ENCODE results near the gene DNAH8.
"Not testable (repeated sequence)": the region's sequence is repeated elsewhere in the genome, so short reads cannot be mapped to it uniquely, and the experiment has no call there.

DNAH8 gene

GRCh38 chr6:38695933-38696332 is 19.2 kb upstream of the DNAH8 start:
- Histone ChIP-seq H4K20me1 (ENCODE audit: insufficient read depth) (0 out of 2 replicates have a peak, but pooled peaks cover 6% of the 10 kb centered on the region), H3K9ac (no peak overlapping the region)

GRCh38 chr6:38696345-38696744 is 18.8 kb upstream of the DNAH8 start:
- H3K36me3 ChIP-seq (ENCODE audit: insufficient read depth) = no peaks in the 10 kb centered on the region
- no peak overlapping the region for H3K27ac ChIP-seq
- H2AFZ ChIP-seq (ENCODE audit: low read depth) = no peak overlapping the region
- no peaks in the 10 kb centered on the region for H3K4me1 ChIP-seq (ENCODE audit: low read depth, poor library complexity, severe bottlenecking)
- 0 out of 2 replicates have a peak, but pooled peaks cover 6% of the 10 kb centered on the region for H4K20me1 ChIP-seq (ENCODE audit: insufficient read depth)
- H3K27me3 ChIP-seq (ENCODE audit: insufficient read depth, low read depth) = no peaks in the 10 kb centered on the region
- H3K4me3 ChIP-seq (IDR thresholded peaks at IDR 0.05; ENCODE audit: insufficient read depth, low read depth, low read length) = no peak overlapping the region
- peaks cover 45% of the 10 kb centered on the region for H3K79me2 ChIP-seq (ENCODE audit: insufficient read depth, low read depth)
- no peak overlapping the region for H3K4me2 ChIP-seq
- no peak for TF ChIP-seq CTCF (conservative IDR thresholded peaks at IDR 0.05; ENCODE audit: low read depth, low read length)
- no peak overlapping the region for H3K9ac ChIP-seq

More at GRCh38 chr6:38695933-38696332, 19.2 kb upstream of the DNAH8 start:
- TF ChIP-seq CTCF (conservative IDR thresholded peaks at IDR 0.05; ENCODE audit: low read depth, low read length) = no peak
- no peak overlapping the region for H2AFZ ChIP-seq (ENCODE audit: low read depth)
- no peaks in the 10 kb centered on the region for H3K36me3 ChIP-seq (ENCODE audit: insufficient read depth)
- peaks cover 43% of the 10 kb centered on the region for H3K79me2 ChIP-seq (ENCODE audit: insufficient read depth, low read depth)
- H3K4me1 ChIP-seq (ENCODE audit: low read depth, poor library complexity, severe bottlenecking) = no peaks in the 10 kb centered on the region
- H3K27me3 ChIP-seq (ENCODE audit: insufficient read depth, low read depth) = no peaks in the 10 kb centered on the region
- H3K4me2 ChIP-seq = no peak overlapping the region
- H3K4me3 ChIP-seq (IDR thresholded peaks at IDR 0.05; ENCODE audit: insufficient read depth, low read depth, low read length) = no peak overlapping the region
- no peak overlapping the region for H3K27ac ChIP-seq

DNA sequence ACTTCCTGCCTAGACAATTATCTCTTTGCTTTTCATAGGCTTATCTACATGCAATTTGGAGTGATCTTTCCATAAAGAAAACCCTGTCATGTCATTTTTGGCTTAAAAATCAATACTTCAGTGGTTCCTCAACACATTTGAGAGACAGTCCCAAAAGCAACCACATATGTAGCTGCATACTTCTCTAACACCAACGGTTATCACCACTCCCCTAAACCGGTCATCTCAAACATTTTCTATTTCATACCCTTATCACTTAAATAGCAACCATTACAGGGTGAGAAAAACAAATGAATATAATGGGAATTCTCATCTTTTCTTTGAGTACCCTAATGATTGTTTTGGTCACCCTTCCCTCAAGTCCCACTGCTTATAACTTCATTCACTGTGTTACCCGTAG is 17.3 kb upstream of the DNAH8 start:
- no peaks in the 10 kb centered on the region for H3K27me3 ChIP-seq (ENCODE audit: insufficient read depth, low read depth)
- no peak overlapping the region for H2AFZ ChIP-seq (ENCODE audit: low read depth)
- H4K20me1 ChIP-seq (ENCODE audit: insufficient read depth) = 0 out of 2 replicates have a peak, but pooled peaks cover 6% of the 10 kb centered on the region
- H3K79me2 ChIP-seq (ENCODE audit: insufficient read depth, low read depth) = peaks cover 54% of the 10 kb centered on the region
- H3K9ac ChIP-seq = no peak overlapping the region
- H3K4me1 ChIP-seq (ENCODE audit: low read depth, poor library complexity, severe bottlenecking) = no peaks in the 10 kb centered on the region
- no peak overlapping the region for H3K4me2 ChIP-seq
- no peak overlapping the region for H3K27ac ChIP-seq
- TF ChIP-seq CTCF (conservative IDR thresholded peaks at IDR 0.05; ENCODE audit: low read depth, low read length) = no peak
- no peak overlapping the region for H3K4me3 ChIP-seq (IDR thresholded peaks at IDR 0.05; ENCODE audit: insufficient read depth, low read depth, low read length)
- no peaks in the 10 kb centered on the region for H3K36me3 ChIP-seq (ENCODE audit: insufficient read depth)

DNA sequence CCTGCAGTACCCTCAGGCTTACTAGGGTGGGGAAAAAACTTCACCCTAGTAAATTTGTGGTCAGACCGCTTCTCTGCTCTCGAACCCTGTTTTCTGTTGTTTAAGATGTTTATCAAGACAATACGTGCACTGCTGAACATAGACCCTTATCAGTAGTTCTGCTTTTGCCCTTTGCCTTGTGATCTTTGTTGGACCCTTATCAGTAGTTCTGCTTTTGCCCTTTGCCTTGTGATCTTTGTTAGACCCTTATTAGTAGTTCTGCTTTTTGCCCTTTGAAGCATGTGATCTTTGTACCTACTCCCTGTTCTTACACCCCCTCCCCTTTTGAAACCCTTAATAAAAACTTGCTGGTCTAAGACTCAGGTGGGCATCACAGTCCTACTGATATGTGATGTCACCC is 15.4 kb upstream of the DNAH8 start:
- H3K27ac ChIP-seq; H3K4me3 ChIP-seq (IDR thresholded peaks at IDR 0.05; ENCODE audit: insufficient read depth, low read depth, low read length); H3K4me1 ChIP-seq (ENCODE audit: low read depth, poor library complexity, severe bottlenecking); H3K4me2 ChIP-seq; H3K9ac ChIP-seq; H3K36me3 ChIP-seq (ENCODE audit: insufficient read depth); H3K27me3 ChIP-seq (ENCODE audit: insufficient read depth, low read depth); H2AFZ ChIP-seq (ENCODE audit: low read depth); H4K20me1 ChIP-seq (ENCODE audit: insufficient read depth): not testable (repeated sequence)
- H3K79me2 ChIP-seq (ENCODE audit: insufficient read depth, low read depth) = peaks cover 54% of the 10 kb centered on the region

DNA sequence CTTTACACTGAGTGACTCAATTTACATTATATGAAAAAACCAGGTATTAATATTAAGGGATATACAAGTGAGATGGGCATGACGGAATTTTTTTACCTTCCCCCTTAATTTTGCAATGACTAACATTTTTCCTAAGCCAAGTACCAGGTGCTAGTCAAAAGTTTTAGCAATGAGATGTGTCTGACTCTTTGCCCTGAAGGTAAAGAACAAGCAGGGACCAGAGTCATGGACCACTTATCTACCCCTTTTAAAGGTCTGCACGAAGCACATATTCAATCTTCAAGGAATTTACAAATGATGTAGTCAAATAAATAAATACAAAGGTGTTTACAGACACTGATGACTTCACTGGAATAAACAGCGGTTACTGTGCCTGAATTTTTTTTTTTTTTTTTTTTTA is 13.6 kb upstream of the DNAH8 start:
- Histone ChIP-seq H3K36me3 (ENCODE audit: insufficient read depth) (no peaks in the 10 kb centered on the region), H3K4me3 (IDR thresholded peaks at IDR 0.05; ENCODE audit: insufficient read depth, low read depth, low read length) (no peak overlapping the region), H4K20me1 (ENCODE audit: insufficient read depth) (0 out of 2 replicates have a peak, but pooled peaks cover 2% of the 10 kb centered on the region), H3K9ac (no peak overlapping the region), H3K27ac (no peak overlapping the region), H3K27me3 (ENCODE audit: insufficient read depth, low read depth) (no peaks in the 10 kb centered on the region), H3K4me1 (ENCODE audit: low read depth, poor library complexity, severe bottlenecking) (peaks cover 5% of the 10 kb centered on the region), H3K79me2 (ENCODE audit: insufficient read depth, low read depth) (peaks cover 54% of the 10 kb centered on the region), H2AFZ (ENCODE audit: low read depth) (no peak overlapping the region), H3K4me2 (peak overlapping the region; percentile 55; the same call in 1 of the 2 replicates)
- no peak for TF ChIP-seq CTCF (conservative IDR thresholded peaks at IDR 0.05; ENCODE audit: low read depth, low read length)

Data from KMS-11 (cell line).